Stimulated activated CD8-positive, alpha-beta memory T cell treated with anti-CD3 and anti-CD28 coated beads, Interleukin-15, amount 100 ng/mL, for 1 hour (primary cell): ENCODE measurements around the gene MSX2.

Experiments
- DNase-seq: peaks from one replicate; pipeline ENCODE4 v3.0.0-alpha.2; 2020; ENCODE audit warnings: low read depth

Gene MSX2

DNA sequence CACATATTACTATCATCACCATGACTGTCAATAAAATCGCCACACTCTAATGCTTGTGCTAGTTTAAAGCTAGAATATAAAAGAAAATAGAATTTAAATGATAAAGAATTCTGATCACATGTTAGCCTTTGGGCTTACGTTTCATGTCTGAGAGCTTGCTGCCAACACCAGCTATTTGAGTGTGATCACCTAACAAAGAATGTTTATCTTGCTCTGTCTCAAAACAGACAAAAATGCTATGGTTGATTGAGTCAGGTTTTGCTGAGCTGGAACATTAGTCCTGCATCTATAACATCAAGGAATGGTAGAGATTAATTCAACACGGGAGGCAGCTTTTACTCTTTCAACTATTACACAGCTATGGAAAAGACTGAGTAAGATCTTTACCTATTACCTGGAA is 50.7 kb downstream of the MSX2 start:
- no peak for DNase-seq

DNA sequence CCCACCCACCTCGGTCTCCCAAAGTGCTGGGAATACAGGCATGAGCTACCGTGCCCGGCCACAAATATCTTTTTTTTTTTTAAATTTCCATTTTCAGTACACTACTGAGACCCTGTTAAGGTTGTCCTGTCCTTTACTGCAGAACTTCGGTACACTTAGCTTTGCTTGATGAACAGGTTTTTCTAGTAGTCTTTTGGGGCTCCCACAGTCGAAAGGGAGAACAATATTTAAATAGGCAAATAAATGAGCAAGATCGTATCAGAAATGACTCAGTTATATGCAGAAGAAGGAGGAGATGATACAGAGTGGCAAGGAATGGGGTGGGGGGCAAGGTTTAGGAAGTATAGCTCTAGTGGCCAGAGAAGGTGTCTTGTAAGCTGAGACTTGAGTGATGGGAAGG is 52.7 kb downstream of the MSX2 start:
- no peak for DNase-seq

DNA sequence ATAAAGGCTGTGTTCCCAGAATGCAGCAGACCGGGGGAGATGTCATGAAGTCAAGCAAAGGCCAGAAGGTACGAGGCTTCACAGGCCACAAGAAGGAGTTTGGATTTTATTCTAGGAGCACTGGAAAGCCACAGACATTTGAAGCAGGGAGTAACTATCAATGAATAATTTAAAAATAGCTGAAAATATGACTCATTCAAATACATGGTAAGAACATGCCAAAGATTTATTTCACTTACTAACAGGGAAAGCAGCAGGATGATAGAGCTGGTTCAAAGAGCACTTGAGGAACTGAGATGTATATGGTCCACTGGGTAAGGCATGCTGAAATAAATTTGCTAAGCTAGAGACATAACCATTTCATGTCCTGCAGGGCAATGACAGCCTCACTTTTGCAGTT is 53.2 kb downstream of the MSX2 start:
- DNase-seq = no peak
